Middle frontal gyrus (tissue), 1 donor: ENCODE results near the gene TRIP10.
"Not testable (repeated sequence)": the region's sequence is repeated elsewhere in the genome, so short reads cannot be mapped to it uniquely, and the experiment has no call there.

Experiments
- DNase-seq: peaks from one replicate; pipeline ENCODE4 v3.0.0-alpha.2; 2015; ENCODE audit warnings: low spot score; ENCODE audit errors: extremely low spot score

The TRIP10 gene

GRCh38 chr19:6739883-6740588 lies 556 bp downstream of the TRIP10 start:
- DNase-seq: no peak

GRCh38 chr19:6740589-6741343 lies 1.3 kb downstream of the TRIP10 start:
- no peak for DNase-seq

- DNase-seq: no peak
These were observed 3.6 kb downstream of the TRIP10 start for GRCh38 chr19:6743066-6743465.

GRCh38 chr19:6743714-6744380 lies 4.4 kb downstream of the TRIP10 start:
- no peak for DNase-seq

GRCh38 chr19:6744381-6745301 lies 5.2 kb downstream of the TRIP10 start:
- DNase-seq: no peak

GRCh38 chr19:6745965-6746364 lies 6.5 kb downstream of the TRIP10 start:
- no peak for DNase-seq

GRCh38 chr19:6748543-6748942 lies 9.1 kb downstream of the TRIP10 start:
- DNase-seq: not testable (repeated sequence)

- no peak for DNase-seq
These were observed 10.6 kb downstream of the TRIP10 start for GRCh38 chr19:6750062-6750461.

GRCh38 chr19:6751189-6751588 lies 11.7 kb downstream of the TRIP10 start:
- DNase-seq: no peak

- DNase-seq: no peak
These were observed 13.0 kb downstream of the TRIP10 start for GRCh38 chr19:6752256-6753177.

- DNase-seq: no peak
These were observed 13.9 kb downstream of the TRIP10 start for GRCh38 chr19:6753178-6754031.

- no peak for DNase-seq
These were observed 14.7 kb downstream of the TRIP10 start for GRCh38 chr19:6754136-6754535.

GRCh38 chr19:6754653-6755463 lies 15.4 kb downstream of the TRIP10 start:
- DNase-seq: no peak

- no peak for DNase-seq
These were observed 21.1 kb downstream of the TRIP10 start for GRCh38 chr19:6760606-6761005.

GRCh38 chr19:6761053-6761676 lies 21.7 kb downstream of the TRIP10 start:
- no peak for DNase-seq

- DNase-seq: not testable (repeated sequence)
These were observed 22.8 kb downstream of the TRIP10 start for GRCh38 chr19:6762253-6762797.

- DNase-seq: no peak
These were observed 26.4 kb downstream of the TRIP10 start for GRCh38 chr19:6765738-6766356.
